IPS-15b (cell line): ENCODE data around the gene CEP120.
A peak's percentile ranks its signal among the peaks of the same experiment; 100 is the strongest.
"Not testable (repeated sequence)": the region's sequence is repeated elsewhere in the genome, so short reads cannot be mapped to it uniquely, and the experiment has no call there.

Source experiments
- H3K27me3 ChIP-seq: one replicate; pipeline ENCODE4 v1.6.1; 2013; ENCODE audit warnings: low read length; ENCODE audit not compliant: control insufficient read depth, insufficient read depth
- H3K36me3 ChIP-seq: one replicate; pipeline ENCODE4 v1.6.1; 2013; ENCODE audit warnings: low read length; ENCODE audit not compliant: control insufficient read depth, insufficient read depth
- H3K4me1 ChIP-seq: one replicate; pipeline ENCODE4 v1.6.1; 2013; ENCODE audit warnings: mild to moderate bottlenecking, low read length; ENCODE audit not compliant: control insufficient read depth, insufficient read depth
- H3K4me3 ChIP-seq: one replicate; pipeline ENCODE4 v1.5.1; 2013; ENCODE audit warnings: low read depth, low read length
- H3K9ac ChIP-seq: one replicate; pipeline ENCODE4 v1.6.1; 2013; ENCODE audit warnings: low read depth, mild to moderate bottlenecking, low read length
- H3K9me3 ChIP-seq: one replicate; pipeline ENCODE4 v1.6.1; 2013; ENCODE audit warnings: mild to moderate bottlenecking, low read length; ENCODE audit not compliant: control insufficient read depth, insufficient read depth

The CEP120 gene

DNA sequence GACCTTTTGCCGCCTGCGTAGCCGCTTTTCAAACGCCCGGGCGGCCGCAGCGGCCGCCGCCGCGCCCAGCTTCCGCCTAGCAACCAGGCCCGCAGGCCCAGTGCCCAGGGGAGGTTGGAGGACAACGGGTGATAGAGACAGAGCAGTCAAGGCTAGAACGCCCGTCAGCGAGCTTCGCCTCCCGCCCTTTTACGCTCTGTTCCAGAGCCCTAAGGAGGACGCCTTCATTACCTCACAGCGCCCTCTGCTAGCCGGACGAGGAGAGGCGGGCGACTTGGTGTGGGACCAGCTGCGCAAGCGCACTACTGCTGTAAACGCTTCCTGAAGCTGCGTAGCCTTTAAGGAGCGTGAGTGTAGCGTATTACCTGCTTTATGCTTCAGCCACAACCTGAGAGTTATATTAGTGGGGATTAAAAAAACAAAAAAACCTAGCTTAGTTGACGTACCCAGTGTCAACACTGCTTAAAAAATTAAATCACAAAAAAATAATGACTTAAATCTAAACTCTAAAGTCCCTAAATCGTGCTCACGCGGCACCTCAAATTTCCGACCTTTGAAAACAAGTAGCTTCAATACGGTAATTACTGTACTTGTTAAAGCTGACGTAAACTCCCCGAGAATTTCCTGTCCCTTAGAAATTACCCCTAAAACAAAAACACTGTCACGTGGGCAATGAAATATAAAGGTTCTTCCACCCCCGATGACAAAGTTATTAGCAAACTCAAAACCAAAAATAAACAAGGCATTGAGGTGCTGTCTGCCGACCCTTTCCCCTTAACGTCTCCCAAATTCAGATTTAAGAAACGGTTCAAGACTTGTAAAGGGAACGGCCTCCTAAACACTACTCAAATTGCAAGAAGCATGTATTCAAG lies at the start of gene CEP120:
Gene CEP120, minus strand, starts transcription at position 126 of the 872 bp plus-strand sequence. CDS start 405 bp downstream, outside the sequence.
- peak within 1 kb of the TSS; percentile 87 for H3K4me3 ChIP-seq
- peak within 1 kb of the TSS; percentile 73 for H3K9ac ChIP-seq
- H3K9me3 ChIP-seq, result no peaks in the 10 kb centered on the region
- no peaks in the 10 kb centered on the region for H3K36me3 ChIP-seq
- H3K27me3 ChIP-seq, result no peaks in the 10 kb centered on the region
- peaks cover 2% of the 10 kb centered on the region for H3K4me1 ChIP-seq

DNA sequence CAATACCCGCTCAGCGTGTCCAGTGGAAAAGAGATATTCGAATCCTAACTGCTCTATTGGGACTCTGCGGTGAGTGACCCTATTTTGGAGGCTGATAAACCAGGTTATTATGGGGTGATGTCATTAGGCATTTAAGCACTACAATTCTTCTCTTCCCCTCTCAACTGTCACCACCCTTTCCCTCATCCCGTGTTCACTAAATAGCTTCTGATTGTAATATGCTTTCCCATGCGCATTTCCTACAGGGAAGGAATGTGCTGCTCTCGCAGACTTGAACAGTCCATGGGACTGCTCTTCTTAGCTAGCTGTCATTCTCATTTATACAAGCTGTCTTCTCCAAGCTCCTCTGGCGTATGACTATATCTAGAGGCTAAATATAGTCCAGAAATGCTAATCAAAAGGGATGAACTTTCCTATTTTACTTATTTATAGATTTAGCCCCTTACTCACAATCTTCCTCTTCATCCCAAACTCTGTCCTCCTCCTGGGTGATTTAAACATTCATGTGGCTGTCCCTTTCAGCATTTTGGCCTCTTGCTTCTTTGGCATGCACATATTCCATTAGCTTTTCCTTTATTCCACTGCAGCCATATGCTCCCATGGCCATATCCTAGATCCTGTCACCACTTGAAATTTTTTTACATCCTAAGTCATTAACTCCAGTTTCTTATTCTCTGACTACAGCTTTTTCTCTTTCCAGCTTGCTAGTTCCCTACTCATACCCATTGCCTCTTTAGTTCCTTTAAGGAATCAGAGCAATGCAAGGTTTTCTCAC lies 49.1 kb upstream of the CEP120 start:
- no peak overlapping the region for H3K4me3 ChIP-seq
- no peaks in the 10 kb centered on the region for H3K27me3 ChIP-seq
- H3K9ac ChIP-seq, result no peak overlapping the region
- H3K36me3 ChIP-seq, result no peaks in the 10 kb centered on the region
- no peaks in the 10 kb centered on the region for H3K9me3 ChIP-seq
- no peaks in the 10 kb centered on the region for H3K4me1 ChIP-seq

DNA sequence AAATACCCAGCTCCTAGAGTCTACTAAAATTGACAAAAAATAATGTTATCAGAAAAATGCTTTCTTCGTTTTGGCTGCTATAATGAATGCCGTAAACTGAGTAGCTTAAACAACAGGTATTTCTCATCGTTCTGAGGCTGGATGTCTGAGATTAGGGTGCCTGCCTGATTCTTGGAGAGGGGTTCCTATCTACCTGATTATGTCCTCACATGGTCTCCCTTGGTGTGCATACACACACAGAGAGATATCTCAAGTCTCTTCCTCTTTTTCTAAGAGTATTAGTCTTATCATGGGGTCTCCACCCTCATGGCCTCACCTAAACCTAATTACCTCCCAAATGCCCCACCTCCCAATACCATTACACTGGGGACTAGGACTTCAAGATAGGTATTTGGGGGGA lies 48.2 kb upstream of the CEP120 start:
- H3K4me1 ChIP-seq, result no peaks in the 10 kb centered on the region
- H3K36me3 ChIP-seq, result no peaks in the 10 kb centered on the region
- no peaks in the 10 kb centered on the region for H3K27me3 ChIP-seq
- H3K9me3 ChIP-seq, result no peaks in the 10 kb centered on the region
- no peak overlapping the region for H3K4me3 ChIP-seq
- no peak overlapping the region for H3K9ac ChIP-seq

DNA sequence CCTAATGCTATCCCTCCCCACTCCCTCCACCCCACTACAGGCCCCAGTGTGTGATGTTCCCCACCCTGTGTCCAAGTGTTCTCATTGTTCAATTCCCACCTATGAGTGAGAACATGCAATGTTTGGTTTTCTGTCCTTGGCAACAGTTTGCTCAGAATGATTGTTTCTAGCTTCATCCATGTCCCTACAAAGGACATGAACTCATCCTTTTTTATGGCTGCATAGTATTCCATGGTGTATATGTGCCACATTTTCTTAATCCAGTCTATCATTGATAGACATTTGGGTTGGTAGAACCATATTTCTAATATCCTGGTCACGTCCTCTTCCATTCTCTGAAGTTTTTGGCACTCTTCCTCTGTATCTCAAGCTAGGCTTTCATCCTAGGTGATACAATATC lies 43.6 kb upstream of the CEP120 start:
- H3K4me1 ChIP-seq, H3K36me3 ChIP-seq, H3K9me3 ChIP-seq, H3K9ac ChIP-seq, H3K27me3 ChIP-seq, H3K4me3 ChIP-seq: not testable (repeated sequence)

DNA sequence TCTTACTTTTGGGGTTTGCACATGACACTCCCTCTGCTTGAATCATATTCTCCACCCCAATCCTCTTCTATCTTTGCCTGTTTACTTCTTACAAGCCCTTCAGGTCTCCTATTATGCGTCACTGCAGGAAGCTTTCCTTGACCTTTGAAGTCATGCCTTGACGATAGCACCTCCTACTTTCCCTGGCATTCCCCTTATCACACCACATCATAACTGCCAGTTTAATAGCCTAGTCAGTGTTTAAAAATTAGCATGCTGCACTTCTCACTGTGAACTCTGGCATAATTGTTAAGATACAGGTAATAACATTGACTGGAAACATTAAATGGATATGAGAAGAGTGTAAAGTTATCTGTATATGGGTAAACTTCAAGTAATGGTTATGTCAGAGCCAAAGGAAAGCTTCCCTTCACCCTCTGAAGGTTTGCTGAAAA lies 37.1 kb upstream of the CEP120 start:
- Histone ChIP-seq H3K36me3 (no peaks in the 10 kb centered on the region), H3K4me1 (peaks cover 7% of the 10 kb centered on the region), H3K9ac (no peak overlapping the region), H3K27me3 (no peaks in the 10 kb centered on the region), H3K9me3 (no peaks in the 10 kb centered on the region), H3K4me3 (no peak overlapping the region)

DNA sequence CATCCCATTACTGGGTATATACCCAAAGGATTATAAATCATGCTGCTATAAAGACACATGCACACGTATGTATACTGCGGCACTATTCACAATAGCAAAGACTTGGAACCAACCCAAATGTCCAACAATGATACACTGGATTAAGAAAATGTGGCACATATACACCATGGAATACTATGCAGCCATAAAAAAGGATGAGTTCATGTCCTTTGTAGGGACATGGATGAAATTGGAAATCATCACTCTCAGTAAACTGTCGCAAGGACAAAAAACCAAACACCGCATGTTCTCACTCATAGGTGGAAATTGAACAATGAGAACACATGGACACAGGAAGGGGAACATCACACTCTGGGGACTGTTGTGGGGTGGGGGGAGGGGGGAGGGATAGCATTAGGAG lies 35.8 kb upstream of the CEP120 start:
- H3K4me3 ChIP-seq, H3K27me3 ChIP-seq, H3K9me3 ChIP-seq, H3K4me1 ChIP-seq, H3K9ac ChIP-seq, H3K36me3 ChIP-seq: not testable (repeated sequence)

DNA sequence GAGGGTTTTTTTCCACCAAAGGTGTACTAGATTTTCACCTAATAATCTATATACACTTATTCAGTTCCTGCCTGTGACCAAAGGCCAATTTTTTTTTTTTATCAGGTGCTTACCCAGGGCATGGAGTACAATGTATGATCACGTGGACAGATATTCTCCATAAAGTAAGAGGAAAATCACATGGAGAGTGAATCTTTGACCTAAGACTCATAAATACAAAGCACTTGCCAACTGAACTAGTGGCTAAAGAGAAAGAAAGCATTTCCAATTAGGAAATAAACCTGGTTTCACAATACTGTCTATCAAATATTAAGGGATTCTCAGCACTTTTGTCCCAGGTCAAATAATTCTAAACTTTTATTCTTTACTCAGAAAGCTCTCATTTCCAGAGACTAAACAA lies 33.0 kb upstream of the CEP120 start:
- H3K9ac ChIP-seq, result no peak overlapping the region
- no peaks in the 10 kb centered on the region for H3K27me3 ChIP-seq
- H3K4me1 ChIP-seq, result peaks cover 7% of the 10 kb centered on the region
- no peaks in the 10 kb centered on the region for H3K36me3 ChIP-seq
- no peak overlapping the region for H3K4me3 ChIP-seq
- H3K9me3 ChIP-seq, result no peaks in the 10 kb centered on the region

DNA sequence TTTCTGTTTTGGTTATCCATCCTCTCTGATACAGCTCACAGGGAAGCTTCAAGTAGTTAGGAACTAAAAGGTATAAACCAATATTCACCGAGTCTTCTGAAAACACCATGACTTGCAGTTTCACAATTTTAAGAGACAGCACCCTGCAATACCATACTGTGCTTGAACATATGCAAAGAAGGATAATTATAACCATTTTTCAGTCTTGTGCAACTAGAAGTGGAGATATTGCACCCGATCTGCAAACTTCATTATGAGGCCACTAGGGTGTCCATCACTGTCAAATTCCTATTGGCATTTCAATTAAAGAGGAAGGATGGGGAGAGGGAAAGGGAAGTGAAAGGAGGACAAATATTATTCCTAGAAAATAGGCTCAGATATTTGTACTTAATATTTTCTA lies 32.4 kb upstream of the CEP120 start:
- H3K4me1 ChIP-seq, result peaks cover 7% of the 10 kb centered on the region
- no peaks in the 10 kb centered on the region for H3K36me3 ChIP-seq
- H3K4me3 ChIP-seq, result no peak overlapping the region

DNA sequence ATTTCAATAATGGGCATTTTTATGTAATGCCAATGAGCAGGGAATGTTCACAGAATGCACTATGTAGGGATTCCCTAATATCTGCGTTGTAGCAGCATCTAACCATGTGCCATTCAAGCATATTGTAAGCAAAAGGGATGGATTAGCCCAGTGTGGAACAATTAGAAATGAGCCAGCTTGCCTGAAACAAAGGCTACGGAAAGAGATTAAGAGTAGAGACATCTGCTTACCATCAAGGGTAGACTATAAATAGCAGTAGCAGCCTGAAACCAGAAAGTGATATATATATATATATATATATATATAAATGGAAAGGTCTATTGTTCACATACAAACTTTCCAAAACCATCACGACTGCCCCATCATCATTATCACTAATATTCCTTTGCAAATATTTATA lies 31.9 kb upstream of the CEP120 start:
- H3K27me3 ChIP-seq, result no peaks in the 10 kb centered on the region
- H3K4me3 ChIP-seq, result no peak overlapping the region
- no peaks in the 10 kb centered on the region for H3K36me3 ChIP-seq
- H3K4me1 ChIP-seq, result peaks cover 2% of the 10 kb centered on the region
- no peaks in the 10 kb centered on the region for H3K9me3 ChIP-seq
- no peak overlapping the region for H3K9ac ChIP-seq

More for the DNA sequence above, 32.4 kb upstream of the CEP120 start:
- no peaks in the 10 kb centered on the region for H3K27me3 ChIP-seq
- H3K9ac ChIP-seq, result no peak overlapping the region
- H3K9me3 ChIP-seq, result no peaks in the 10 kb centered on the region

DNA sequence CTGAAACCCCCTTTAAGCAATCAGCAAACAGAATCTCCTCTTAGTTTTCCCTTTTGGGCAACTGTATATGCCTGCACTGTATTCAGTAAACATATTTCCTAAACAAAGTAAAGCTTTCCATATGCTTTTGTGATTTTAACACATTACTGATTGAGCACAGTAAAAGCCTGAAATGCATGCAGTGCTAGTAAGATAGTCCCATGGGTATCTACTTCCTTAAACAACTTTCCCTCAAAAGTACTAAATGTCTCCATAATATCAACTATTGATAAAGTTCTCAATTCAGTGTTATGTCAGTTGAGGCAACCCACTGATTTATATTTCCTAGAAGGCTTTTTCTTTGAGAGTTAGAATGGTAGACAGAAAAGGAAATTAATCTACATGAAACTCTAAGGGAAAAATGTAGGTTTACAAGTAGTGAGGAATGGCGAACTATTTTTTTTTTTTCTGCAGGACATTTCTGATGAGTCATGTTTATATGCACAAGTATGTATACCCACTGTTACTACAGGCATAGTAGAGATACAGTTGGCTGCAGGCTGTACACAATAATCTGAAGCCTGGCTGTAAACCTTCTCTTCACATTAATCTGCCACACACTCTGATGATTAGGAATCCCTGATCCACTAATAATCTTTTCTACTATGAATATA lies 31.2 kb upstream of the CEP120 start:
- Histone ChIP-seq H3K9ac (no peak overlapping the region), H3K9me3 (no peaks in the 10 kb centered on the region), H3K4me1 (no peaks in the 10 kb centered on the region)

DNA sequence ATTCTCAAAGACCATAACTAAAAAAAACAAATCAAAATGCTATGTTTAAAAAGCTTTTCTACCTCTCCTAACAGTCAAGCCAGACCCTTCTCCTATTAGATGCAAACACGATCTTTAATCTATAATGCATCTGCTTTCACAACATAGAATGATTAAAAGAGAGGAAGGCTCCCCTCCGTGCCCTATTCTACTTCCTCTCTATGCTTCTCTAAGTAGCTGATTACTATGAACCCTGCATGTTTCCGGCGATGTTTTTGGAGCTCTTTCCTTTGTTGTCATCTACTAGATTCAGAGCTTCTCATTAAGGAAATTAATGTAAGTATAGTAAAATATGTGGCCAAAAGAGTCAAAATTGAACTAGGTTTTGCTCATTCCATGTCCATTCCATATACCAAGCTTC lies 29.2 kb upstream of the CEP120 start:
- Histone ChIP-seq H3K4me1 (no peaks in the 10 kb centered on the region), H3K4me3 (no peak overlapping the region), H3K36me3 (no peaks in the 10 kb centered on the region), H3K9me3 (no peaks in the 10 kb centered on the region), H3K27me3 (no peaks in the 10 kb centered on the region), H3K9ac (no peak overlapping the region)

More for the DNA sequence above, 31.2 kb upstream of the CEP120 start:
- Histone ChIP-seq H3K27me3 (no peaks in the 10 kb centered on the region), H3K4me3 (no peak overlapping the region), H3K36me3 (no peaks in the 10 kb centered on the region)
